Thoracic aorta (tissue), 2 donors: Measurements from ENCODE around the gene C8A. TPM values are rescaled to one million over a fixed set of nuclear protein-coding genes. Genes with fewer than 3 reads are reported as not detected.
A peak's percentile ranks its signal among the peaks of the same experiment; 100 is the strongest.

Experiments
- ATAC-seq: fragments of 150-250 bp; one replicate; pipeline ENCODE4 v1.8.0; 2017; ENCODE audit warnings: low read depth; ENCODE audit not compliant: insufficient number of reproducible peaks, low FRiP score
- DNase-seq: peaks from one replicate; pipeline ENCODE4 v3.0.0-alpha.2; 2020; ENCODE audit warnings: low spot score
- H3K27ac ChIP-seq, 2 donors: fragments of 200-600 bp; sonication (generic); 1 replicate in 1 of 2; 2 replicates in 1 of 2; pipeline ENCODE4 v1.5.1; 2016; ENCODE audit warnings: mild to moderate bottlenecking in 2 of 2, moderate library complexity in 2 of 2
- H3K27me3 ChIP-seq: fragments of 200-600 bp; sonication (generic); replicated peaks from 2 replicates; pipeline ENCODE4 v1.6.0; 2016; ENCODE audit warnings: mild to moderate bottlenecking; ENCODE audit not compliant: insufficient read depth
- H3K36me3 ChIP-seq: fragments of 200-600 bp; sonication (generic); one replicate; pipeline ENCODE4 v1.5.1; 2016
- H3K4me1 ChIP-seq, 2 donors: fragments of 200-600 bp; sonication (generic); 1 replicate in 1 of 2; 2 replicates in 1 of 2; pipeline versions ENCODE4 v1.5.1 to v1.6.0; 2016; ENCODE audit warnings: low read depth in 2 of 2, mild to moderate bottlenecking in 1 of 2; ENCODE audit not compliant: control insufficient read depth in 1 of 2
- H3K4me3 ChIP-seq: fragments of 200-600 bp; sonication (generic); 2 replicates; pipeline ENCODE4 v1.5.1; 2016; ENCODE audit warnings: mild to moderate bottlenecking
- H3K9me3 ChIP-seq: fragments of 200-600 bp; sonication (generic); 2 replicates; pipeline ENCODE4 v1.5.1; 2016
- CTCF ChIP-seq: fragments of 200-600 bp; sonication (generic); IDR thresholded peaks from one replicate; pipeline ENCODE4 v1.5.1; 2019; ENCODE audit warnings: antibody characterized with exemption
- total RNA-seq, 2 donors: library from RNA; depleted of rRNA; stranded (reverse); fragments of >200 nt; gene quantifications; one replicate each; pipeline versions ENCODE4 v1.1.0 to v1.2.3, GENCODE V29; 2016

The C8A gene
- total RNA-seq, 2 donors from 2014 or later = not detected

DNA sequence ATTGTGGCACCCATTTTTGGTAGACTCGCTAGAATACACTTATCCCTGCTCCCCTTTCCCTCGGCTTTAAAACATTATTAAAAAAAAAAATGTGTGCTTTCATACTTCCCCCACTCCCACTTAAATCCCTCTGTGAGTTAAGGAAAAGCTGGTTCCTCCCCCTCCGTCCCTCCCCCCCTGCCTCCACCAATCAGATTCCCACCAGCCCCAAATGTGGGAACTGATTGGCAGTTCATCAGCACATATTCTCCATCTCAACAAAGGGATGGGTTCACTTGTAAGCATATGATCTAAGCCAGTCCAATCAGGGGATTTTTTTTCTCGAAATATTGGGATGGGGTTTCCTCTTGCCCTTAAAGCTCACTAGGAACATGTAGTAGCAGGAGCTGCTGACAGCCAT, 24.5 kb upstream of the C8A start:
- Histone ChIP-seq H3K9me3 (no peaks in the 10 kb centered on the region), H3K36me3 (no peaks in the 10 kb centered on the region), H3K4me3 (no peak overlapping the region), H3K4me1 (peaks cover 0 to 6% of the 10 kb centered on the region in 2 donors), H3K27ac (no peak overlapping the region), H3K27me3 (no peaks in the 10 kb centered on the region)
- no peak for TF ChIP-seq CTCF
- DNase-seq (no peak), ATAC-seq (no peak)

DNA sequence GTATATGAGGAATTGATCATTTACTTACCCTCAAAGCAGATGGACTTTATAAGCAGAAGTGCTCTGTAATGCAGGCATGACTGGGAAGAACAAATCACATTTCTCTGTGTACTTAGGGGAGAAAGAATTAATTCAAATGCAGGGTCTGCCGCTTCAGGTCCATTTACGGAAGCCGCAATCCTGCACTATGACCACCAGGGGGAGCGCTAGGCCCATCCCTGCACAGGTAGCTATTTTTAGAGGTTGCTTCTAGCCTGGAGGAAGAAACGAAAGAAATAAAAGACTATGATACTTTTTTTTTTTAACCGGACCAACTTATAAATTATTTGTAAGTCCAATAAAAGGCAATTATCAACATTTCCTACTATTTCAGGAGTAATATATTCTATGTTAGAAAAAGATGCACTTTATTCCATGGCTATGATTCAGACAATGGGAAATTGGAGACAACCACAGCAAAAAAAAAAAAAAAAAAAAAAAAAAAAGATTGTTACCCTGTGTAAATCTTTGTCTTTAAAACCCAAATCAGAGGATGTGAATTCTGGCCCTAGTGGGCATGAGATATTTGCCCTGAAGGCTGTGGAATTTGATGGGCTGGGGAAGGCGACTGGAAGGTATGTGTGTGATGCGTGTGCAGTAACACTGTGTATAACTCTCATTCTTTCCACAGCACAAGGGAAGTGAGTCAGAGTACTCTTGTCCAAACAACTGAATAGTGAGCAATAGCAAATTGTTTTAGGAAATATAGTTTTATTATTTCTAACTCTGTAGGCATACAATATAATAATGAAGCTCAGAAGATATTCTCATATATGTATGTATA, 22.5 kb upstream of the C8A start:
- peak; percentile 99 for TF ChIP-seq CTCF
- no peak for DNase-seq

DNA sequence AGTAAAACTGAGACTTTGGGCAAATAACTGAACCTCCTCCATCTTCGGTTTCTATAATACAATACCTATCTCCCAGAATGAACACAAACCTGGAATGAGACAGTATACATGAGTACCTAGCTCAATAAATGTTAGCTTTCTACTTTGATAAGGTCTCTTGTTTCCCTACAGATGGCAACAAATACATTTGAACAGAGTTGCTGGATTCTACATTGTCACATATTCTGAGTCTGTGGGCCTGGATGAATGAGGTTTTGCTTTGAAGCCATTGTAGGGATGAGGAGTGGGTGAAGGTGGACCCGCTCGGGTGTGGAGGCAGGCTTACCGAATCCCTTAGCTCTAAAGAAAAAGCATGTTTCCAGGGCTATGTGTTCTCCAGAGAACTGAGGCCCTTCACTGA, 21.5 kb upstream of the C8A start:
- TF ChIP-seq CTCF = no peak
- no peaks in the 10 kb centered on the region for H3K9me3 ChIP-seq
- no peaks in the 10 kb centered on the region for H3K36me3 ChIP-seq
- ATAC-seq (no peak), DNase-seq (no peak)
- H3K4me3 ChIP-seq = no peak overlapping the region
- H3K27ac ChIP-seq = peak overlapping the region in 1 of 2 donors; percentile 7
- H3K27me3 ChIP-seq = no peaks in the 10 kb centered on the region
- peaks cover 0 to 6% of the 10 kb centered on the region in 2 donors for H3K4me1 ChIP-seq

More for the DNA sequence above, 22.5 kb upstream of the C8A start:
- Histone ChIP-seq H3K27ac (no peak overlapping the region), H3K36me3 (no peaks in the 10 kb centered on the region), H3K27me3 (no peaks in the 10 kb centered on the region), H3K9me3 (no peaks in the 10 kb centered on the region), H3K4me3 (peak overlapping the region; percentile 49), H3K4me1 (peaks cover 0 to 6% of the 10 kb centered on the region in 2 donors)
- ATAC-seq = peak; percentile 92

DNA sequence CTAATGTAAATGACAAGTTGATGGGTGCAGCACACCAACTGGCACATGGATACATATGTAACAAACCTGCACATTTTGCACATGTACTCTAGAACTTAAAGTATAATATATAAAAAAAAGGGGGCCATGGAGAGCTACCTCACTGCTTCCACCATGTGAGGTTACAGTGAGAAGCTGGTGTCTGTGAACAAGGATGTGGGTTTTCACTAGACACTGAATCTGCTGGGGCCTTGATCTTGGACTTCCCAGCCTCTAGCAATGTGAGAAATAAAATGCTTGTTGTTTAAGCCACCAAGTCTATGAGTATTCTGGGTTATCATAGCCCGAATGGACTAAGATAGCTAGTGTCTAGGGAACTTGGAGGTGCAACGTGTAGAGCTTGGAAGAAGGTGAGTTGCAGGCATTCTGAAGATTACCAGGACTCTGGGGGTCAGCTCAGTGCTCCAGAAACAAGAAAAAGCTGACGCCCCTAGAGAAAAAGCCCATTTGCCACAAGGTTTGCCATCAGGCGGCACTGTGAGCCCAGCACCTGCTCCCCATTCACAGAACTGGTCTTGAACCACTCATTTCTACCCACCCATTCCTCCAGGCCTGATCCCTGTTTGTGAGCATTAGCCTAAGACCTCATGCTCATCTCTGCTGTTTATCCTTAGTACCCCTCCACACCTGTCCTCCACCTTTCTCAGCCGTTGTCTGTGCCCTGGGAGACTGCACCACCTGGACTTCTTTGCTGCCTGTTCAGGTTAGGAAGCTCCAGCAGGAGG, 20.3 kb upstream of the C8A start:
- DNase-seq (no peak), ATAC-seq (no peak)
- Histone ChIP-seq H3K36me3 (no peaks in the 10 kb centered on the region), H3K27ac (no peak overlapping the region), H3K27me3 (no peaks in the 10 kb centered on the region), H3K9me3 (no peaks in the 10 kb centered on the region), H3K4me3 (no peak overlapping the region), H3K4me1 (peaks cover 0 to 6% of the 10 kb centered on the region in 2 donors)
- TF ChIP-seq CTCF = no peak

- no peak for DNase-seq
- no peaks in the 10 kb centered on the region for H3K27me3 ChIP-seq
- no peaks in the 10 kb centered on the region for H3K9me3 ChIP-seq
- H3K36me3 ChIP-seq = no peaks in the 10 kb centered on the region
- ATAC-seq = no peak
- peaks cover 0 to 6% of the 10 kb centered on the region in 2 donors for H3K4me1 ChIP-seq
- H3K4me3 ChIP-seq = no peak overlapping the region
- no peak for TF ChIP-seq CTCF
- no peak overlapping the region for H3K27ac ChIP-seq
Measured at GRCh38 chr1:56835657-56836056, 18.9 kb upstream of the C8A start.
